GOT3 (cell line): ENCODE results near the gene NPR3.
A peak's percentile ranks its signal among the peaks of the same experiment; 100 is the strongest.

Experiments
- DNase-seq: peaks from one replicate; lab custom pipeline; 2025; ENCODE audit warnings: mixed read lengths; lab: John Stamatoyannopoulos, UW

NPR3 gene, protein sequence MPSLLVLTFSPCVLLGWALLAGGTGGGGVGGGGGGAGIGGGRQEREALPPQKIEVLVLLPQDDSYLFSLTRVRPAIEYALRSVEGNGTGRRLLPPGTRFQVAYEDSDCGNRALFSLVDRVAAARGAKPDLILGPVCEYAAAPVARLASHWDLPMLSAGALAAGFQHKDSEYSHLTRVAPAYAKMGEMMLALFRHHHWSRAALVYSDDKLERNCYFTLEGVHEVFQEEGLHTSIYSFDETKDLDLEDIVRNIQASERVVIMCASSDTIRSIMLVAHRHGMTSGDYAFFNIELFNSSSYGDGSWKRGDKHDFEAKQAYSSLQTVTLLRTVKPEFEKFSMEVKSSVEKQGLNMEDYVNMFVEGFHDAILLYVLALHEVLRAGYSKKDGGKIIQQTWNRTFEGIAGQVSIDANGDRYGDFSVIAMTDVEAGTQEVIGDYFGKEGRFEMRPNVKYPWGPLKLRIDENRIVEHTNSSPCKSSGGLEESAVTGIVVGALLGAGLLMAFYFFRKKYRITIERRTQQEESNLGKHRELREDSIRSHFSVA

DNA sequence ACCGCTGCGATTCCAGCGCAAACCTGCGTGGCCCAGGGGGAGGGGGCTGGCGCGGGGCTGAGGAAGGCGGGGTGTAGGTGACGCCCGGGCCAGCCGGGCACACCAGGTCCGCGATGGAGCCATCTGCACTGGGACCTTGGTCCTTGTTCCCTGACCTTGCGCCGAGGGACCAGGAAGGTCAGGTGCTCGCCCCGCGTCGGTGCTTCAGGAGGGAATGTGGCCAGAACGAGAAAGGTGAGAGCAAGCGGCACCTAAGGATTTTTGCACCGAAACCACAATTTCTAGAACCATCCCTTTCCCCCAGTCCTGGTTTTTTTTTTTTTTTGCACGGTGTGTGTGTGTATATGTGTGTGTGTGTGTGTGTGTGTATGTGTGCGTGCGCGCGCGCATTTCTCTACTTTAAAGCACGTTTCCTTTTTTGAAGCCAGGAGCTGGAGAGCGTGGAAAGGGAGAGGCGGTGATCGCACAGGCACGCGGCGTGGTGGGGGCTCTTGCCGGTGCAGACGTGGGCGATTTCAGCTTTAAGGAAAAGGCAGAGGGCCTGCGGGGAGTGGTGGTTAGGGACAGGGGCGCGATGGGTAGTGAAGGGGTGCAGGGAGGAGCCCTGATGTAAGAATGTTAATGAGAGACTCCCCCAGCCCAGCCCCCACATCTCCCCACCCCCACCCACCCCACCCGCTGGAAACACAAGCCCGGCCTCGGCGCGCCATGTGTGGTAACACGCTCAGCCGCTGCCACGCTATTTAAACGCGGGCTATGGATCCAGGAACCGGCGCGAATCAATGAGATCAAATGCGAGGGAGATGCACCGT, at the start of gene NPR3:
Gene NPR3 (plus strand): TSS at position 772 of the 812 bp plus-strand sequence. CDS start 456 bp downstream, outside the sequence.
- DNase-seq, result no peak

GRCh38 chr5:32664523-32664922, 46.6 kb upstream of the NPR3 start:
- no peak for DNase-seq

DNA sequence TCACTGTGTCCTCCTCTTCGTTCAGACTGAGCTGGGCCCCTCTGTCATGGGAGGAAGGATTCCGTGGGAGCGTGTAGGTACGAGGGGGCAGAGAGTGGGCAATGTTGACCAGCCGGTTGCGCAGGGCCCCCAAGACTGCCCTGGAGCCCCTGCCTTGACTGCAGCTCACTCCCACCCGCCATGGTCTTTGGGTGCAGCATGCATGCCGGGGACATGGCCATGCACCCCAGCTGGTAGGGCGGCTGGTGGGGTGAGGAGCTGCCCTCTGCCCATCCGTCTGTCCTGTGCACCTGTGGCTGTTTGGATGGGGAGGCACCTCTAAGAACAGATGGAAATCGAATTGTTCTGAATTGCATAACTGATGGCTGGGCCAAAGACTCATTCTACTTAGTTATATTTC, 42.6 kb upstream of the NPR3 start:
- no peak for DNase-seq

DNA sequence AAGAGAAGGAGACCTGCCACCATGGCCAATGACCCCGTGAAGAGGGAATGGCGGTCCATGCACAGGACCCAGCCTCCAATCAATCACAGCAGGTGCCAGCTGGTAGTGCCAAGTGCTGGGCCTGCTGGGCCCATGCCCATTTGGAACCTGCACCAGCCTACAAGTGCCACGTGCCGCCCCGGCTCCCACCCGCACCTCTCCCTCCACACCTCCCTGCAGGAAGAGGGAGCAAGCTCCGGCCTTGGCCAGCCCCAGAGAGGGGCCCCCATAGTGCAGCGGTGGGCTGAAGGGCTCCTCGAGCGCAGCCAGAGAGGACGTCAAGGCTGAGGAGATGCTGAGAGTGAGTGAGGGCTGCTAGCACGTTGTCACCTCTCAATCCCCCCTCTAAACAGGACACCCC, 37.8 kb upstream of the NPR3 start:
- DNase-seq, result no peak

- DNase-seq, result no peak
Observed at GRCh38 chr5:32677023-32677422, 34.1 kb upstream of the NPR3 start.

DNA sequence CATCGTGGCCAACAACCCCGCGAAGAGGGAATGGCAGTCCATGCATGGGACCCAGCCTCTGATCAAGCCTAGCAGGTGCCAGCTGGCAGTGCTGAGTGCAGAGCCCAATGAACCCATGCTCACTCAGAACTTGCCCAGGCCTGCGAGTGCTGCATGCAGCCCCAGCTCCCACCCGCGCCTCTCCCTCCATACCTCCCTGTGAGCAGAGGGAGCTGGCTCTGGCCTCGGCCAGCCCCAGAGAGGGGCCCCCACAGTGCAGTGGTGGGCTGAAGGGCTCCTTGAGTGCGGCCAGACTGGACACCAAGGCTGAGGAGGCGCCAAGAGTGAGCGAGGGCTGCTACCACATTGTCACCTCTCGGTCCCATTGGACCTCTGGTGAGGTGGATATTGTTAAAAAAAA, 32.6 kb upstream of the NPR3 start:
- DNase-seq, result no peak

- no peak for DNase-seq
Observed at GRCh38 chr5:32679218-32679617, 31.9 kb upstream of the NPR3 start.

- DNase-seq, result no peak
Observed at GRCh38 chr5:32680183-32680582, 30.9 kb upstream of the NPR3 start.

- no peak for DNase-seq
Observed at GRCh38 chr5:32683125-32683524, 28.0 kb upstream of the NPR3 start.

GRCh38 chr5:32684260-32684659, 26.9 kb upstream of the NPR3 start:
- DNase-seq, result no peak

- no peak for DNase-seq
Observed at GRCh38 chr5:32686799-32687498, 24.2 kb upstream of the NPR3 start.

GRCh38 chr5:32687499-32687831, 23.7 kb upstream of the NPR3 start:
- no peak for DNase-seq

DNA sequence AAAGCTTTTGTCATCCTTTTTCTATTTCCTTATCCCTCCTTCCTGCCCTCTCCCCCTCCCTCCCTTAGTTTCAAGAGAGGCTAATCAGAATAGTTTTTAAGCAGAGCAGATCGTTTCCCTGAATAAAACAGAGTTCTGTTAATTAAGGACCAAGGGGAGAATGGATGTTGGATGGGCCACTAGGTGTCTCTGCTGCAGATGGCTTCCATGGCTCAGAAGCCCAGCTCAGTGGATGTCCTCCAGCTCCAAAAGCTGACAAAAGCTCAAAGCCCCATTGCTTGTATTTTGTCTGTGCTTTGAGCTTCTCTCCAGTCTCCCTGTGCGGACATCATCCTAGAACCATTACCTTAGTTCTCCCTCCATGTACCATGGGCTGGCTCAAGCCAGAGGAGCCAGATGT, 21.0 kb upstream of the NPR3 start:
- DNase-seq, result no peak

GRCh38 chr5:32690666-32691065, 20.5 kb upstream of the NPR3 start:
- DNase-seq, result no peak

DNA sequence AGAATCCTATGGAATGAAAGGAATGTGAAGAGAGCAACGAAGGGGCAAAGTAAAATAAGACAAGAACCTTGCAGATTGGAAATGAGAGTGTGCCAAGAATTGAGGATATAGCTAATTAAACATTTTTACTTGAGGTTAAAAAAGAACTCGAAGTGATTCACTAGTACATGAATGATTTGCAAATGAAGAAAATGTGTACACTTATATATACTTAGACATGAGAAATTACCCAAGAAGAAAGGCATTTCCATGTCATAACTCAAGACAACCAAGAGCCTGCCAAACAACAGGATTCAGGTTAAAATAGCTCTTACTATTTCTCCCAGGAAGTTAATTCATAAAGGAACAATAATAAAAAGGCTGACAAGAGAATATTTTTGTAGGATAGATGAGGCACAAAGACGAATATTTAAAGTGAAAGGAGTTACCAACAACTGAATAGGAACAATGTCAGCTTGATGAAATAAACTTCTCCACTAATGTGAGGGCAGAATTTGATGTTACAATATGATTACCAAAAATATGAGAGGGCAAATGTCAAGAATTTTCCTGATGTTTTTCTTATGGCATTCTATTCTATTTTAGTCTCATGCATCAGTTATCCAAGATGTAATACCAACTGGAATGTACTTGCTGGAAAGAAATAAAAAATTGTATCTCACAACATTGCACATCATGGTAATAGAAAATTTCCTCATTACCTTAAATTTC, 18.9 kb upstream of the NPR3 start:
- DNase-seq, result no peak

- DNase-seq, result no peak
Observed at GRCh38 chr5:32703957-32704356, 7.2 kb upstream of the NPR3 start.

DNA sequence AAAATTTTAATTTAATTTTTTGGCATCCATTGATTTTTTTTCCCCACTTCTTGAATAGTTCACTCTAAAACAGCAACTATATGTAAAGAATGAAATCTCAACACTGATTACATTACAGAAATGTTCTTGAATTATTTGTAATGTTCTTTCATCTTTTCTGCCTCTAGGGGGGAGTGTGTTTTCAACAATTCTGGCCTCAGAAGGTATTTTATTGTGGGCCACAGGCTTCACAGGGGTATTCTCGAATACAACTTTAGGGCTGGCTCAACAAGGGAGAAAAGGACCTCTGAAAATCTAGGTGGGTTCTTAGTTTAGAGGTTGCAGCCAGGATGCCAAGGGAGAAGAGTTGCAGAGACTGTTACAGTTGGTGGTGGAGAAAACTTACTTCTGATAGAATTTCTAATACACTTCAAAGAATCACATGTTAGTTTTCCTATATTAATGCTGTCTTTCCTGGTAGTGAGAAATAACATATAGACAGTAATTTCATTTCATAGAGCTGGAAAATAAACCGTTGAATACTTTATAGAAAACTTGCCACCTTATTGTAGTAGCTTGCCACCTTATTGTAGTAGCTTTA, 3.6 kb upstream of the NPR3 start:
- DNase-seq, result no peak

DNA sequence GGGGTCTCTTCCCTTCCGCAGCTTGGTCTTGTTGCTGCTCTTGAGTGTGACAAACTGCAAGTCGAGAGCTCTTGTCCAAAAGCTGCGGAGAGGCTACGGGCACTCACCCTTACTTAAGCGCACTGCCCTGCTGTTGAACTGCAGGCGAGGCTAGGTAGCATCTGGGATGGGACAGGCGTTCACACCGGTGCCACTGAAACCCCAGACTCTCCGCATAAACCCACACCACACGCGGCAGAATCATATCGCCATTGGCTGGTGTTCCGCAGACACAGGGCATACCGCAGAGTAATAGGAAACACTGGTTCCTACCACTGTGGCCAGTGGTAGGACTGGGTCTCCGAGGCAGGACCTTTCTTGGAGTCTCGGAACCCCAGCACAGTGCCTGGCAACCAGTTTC, 2.2 kb upstream of the NPR3 start:
- DNase-seq, result no peak

DNA sequence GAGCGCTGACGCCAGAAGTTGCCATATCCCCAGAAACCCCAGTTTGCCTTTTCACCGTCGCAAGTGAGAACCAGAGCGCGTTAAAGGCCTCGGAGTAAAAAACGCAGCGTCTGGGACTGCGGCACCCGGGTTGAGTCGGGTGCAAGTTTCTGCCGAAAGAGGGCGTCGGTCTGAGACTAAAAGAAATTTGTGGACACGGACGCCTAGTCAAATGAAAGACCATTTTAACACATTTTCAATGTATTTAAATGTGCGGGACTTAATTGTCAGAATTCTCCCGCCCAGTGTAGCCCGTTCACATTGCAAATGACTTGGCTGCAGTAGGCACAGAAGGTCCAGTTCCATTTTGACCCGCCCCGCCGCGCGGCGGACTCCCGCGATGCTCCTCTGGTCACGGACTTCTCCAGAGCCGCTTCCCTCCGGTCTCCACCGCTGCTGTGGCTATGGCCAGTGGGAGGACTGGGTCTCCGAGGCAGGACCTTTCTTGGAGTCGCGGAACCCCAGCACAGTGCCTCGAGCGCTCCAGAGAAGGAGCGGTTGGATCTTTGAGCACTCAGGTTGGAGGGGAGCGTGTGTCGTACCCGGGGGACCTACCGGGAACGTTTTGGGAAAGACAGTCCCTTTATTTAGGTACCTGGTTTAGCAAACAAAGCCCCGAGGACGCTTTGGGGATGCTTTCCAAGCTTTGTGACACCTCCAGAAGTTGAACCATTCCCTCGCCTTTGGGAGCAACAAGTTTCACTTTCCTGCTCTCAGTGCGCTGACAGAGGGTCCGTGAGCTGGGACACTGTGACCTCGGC, 1.2 kb upstream of the NPR3 start:
- DNase-seq, result peak; percentile 32

DNA sequence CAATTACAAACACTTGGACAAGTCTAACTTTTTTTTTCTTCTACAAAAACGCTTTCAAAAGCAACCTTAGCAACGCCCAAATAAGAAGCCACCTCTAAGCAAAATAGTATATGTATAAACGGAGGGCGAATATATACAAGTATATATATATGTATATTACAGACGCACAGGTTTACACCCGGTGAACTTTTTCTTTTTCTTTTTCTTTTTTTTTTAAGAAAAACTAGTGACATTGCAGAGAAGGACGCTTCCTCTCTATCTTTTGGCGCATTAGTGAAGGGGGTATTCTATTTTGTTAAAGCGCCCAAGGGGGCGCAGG, 200 bp downstream of the NPR3 start:
- no peak for DNase-seq
